Activated CD4-positive, alpha-beta T cell treated with anti-CD3 and anti-CD28 coated beads for 24 hours (primary cell): ENCODE measurements around the gene CTF1.
"Not testable (repeated sequence)": the region's sequence is repeated elsewhere in the genome, so short reads cannot be mapped to it uniquely, and the experiment has no call there.

ENCODE experiments used
- DNase-seq, 2 donors: peaks; one replicate each; pipeline ENCODE4 v3.0.0-alpha.2; 2020; ENCODE audit warnings: low read depth in 2 of 2

Gene CTF1

GRCh38 chr16:30887927-30888326 is 8.5 kb upstream of the CTF1 start:
- DNase-seq = no peak

GRCh38 chr16:30888856-30889499 is 7.4 kb upstream of the CTF1 start:
- no peak for DNase-seq

GRCh38 chr16:30889721-30890120 is 6.7 kb upstream of the CTF1 start:
- DNase-seq = no peak

GRCh38 chr16:30891043-30891823 is 5.2 kb upstream of the CTF1 start:
- DNase-seq = not testable (repeated sequence)

- DNase-seq = no peak
Observed at GRCh38 chr16:30892670-30893416, 3.6 kb upstream of the CTF1 start.

GRCh38 chr16:30893417-30893743 is 3.0 kb upstream of the CTF1 start:
- no peak for DNase-seq

GRCh38 chr16:30893744-30894539 is 2.5 kb upstream of the CTF1 start, which contains the start of gene BCL7C:
BCL7C (minus strand) TSS chr16:30894077; CDS start chr16:30893944, 133 bp downstream.
- peak; percentile 71 to 88 for DNase-seq

- no peak for DNase-seq
Observed at GRCh38 chr16:30894540-30895368, 1.7 kb upstream of the CTF1 start.

GRCh38 chr16:30895627-30896260 is 670 bp upstream of the CTF1 start:
- DNase-seq = no peak

GRCh38 chr16:30896889-30897733 is 697 bp downstream of the CTF1 start:
- DNase-seq = peak; percentile 72 to 74

GRCh38 chr16:30899794-30900193 is 3.4 kb downstream of the CTF1 start:
- no peak for DNase-seq

GRCh38 chr16:30900588-30900987 is 4.2 kb downstream of the CTF1 start:
- DNase-seq = no peak

GRCh38 chr16:30901201-30902028 is 5.0 kb downstream of the CTF1 start:
- DNase-seq = no peak

- no peak for DNase-seq
Observed at GRCh38 chr16:30902029-30902972, 5.9 kb downstream of the CTF1 start.

GRCh38 chr16:30903002-30903401 is 6.6 kb downstream of the CTF1 start:
- no peak for DNase-seq

GRCh38 chr16:30903596-30903995 is 7.2 kb downstream of the CTF1 start:
- DNase-seq = no peak

GRCh38 chr16:30904114-30904780 is 7.8 kb downstream of the CTF1 start:
- no peak for DNase-seq
